H1 (cell line): ENCODE results near the gene C7orf25. TPM values are rescaled to one million over a fixed set of nuclear protein-coding genes. Genes with fewer than 3 reads are reported as not detected.
A peak's percentile ranks its signal among the peaks of the same experiment; 100 is the strongest.

ENCODE experiments used
- CTCF ChIA-PET: fragments of 300-600 bp; sonication (Branson Sonifier 250); formaldehyde crosslinking; loops from one replicate; lab custom pipeline; 2021; ENCODE audit not compliant: partially characterized antibody; lab: Charles Lee
- POLR2A ChIA-PET: fragments of 300-600 bp; sonication (Branson Sonifier 250); formaldehyde crosslinking; loops from one replicate; lab custom pipeline; 2021; ENCODE audit warnings: inconsistent platforms; ENCODE audit not compliant: partially characterized antibody; lab: Charles Lee
- DNase-seq, 2 experiments: peaks; one replicate each; pipeline versions ENCODE4 v3.0.0 to v3.0.0-alpha.2; 2010 to 2022; ENCODE audit warnings: low spot score in 2 of 2, low read depth in 1 of 2, mixed read lengths in 1 of 2
- FAIRE-seq: peaks from 2 replicates; lab custom pipeline; 2011; peaks lifted over from hg19 to GRCh38; lab: Jason Lieb, UNC
- H2AFZ ChIP-seq: 2 replicates; pipeline ENCODE4 v1.8.1; 2012; ENCODE audit warnings: low read length, inconsistent platforms
- H2AK5ac ChIP-seq: 2 replicates; pipeline ENCODE4 v1.6.1; 2013; ENCODE audit warnings: low read depth, low read length
- H2BK120ac ChIP-seq: replicated peaks from 2 replicates; pipeline ENCODE3; 2013; ENCODE audit warnings: low read depth, low read length, inconsistent platforms
- H2BK12ac ChIP-seq: 2 replicates; pipeline ENCODE4 v1.6.1; 2013; ENCODE audit warnings: low read depth, low read length
- H2BK15ac ChIP-seq: 2 replicates; pipeline ENCODE4 v1.6.1; 2013; ENCODE audit warnings: low read length
- H2BK20ac ChIP-seq: 2 replicates; pipeline ENCODE4 v1.6.1; 2013; ENCODE audit warnings: low read length
- H2BK5ac ChIP-seq: 2 replicates; pipeline ENCODE4 v1.6.1; 2013; ENCODE audit warnings: low read depth, low read length
- H3K14ac ChIP-seq: 2 replicates; pipeline ENCODE4 v1.6.1; 2013; ENCODE audit warnings: inconsistent platforms; ENCODE audit not compliant: insufficient read length
- H3K18ac ChIP-seq: 2 replicates; pipeline ENCODE4 v1.6.1; 2013; ENCODE audit warnings: low read length; ENCODE audit errors: extremely low read depth
- H3K23ac ChIP-seq: 2 replicates; pipeline ENCODE4 v1.6.1; 2013; ENCODE audit warnings: inconsistent platforms; ENCODE audit not compliant: insufficient read length
- H3K23me2 ChIP-seq: 2 replicates; pipeline ENCODE4 v1.6.1; 2013; ENCODE audit warnings: low read depth, low read length
- H3K27ac ChIP-seq: 2 replicates; pipeline ENCODE4 v1.6.1; 2011; ENCODE audit warnings: low read depth, low read length, inconsistent platforms
- H3K27me3 ChIP-seq, 4 experiments: replicated peaks in 1 of 4; 1 replicate in 1 of 4; 2 replicates in 3 of 4; pipeline versions ENCODE4 v1.6.1 to v1.8.1; 2011 to 2013; ENCODE audit warnings: low read length in 3 of 4, mild to moderate bottlenecking in 3 of 4, inconsistent platforms in 2 of 4, mixed read lengths in 2 of 4, moderate library complexity in 1 of 4; ENCODE audit not compliant: control insufficient read depth in 3 of 4, insufficient read depth in 3 of 4; ENCODE audit errors: extremely low read depth in 1 of 4
- H3K36me3 ChIP-seq, 4 experiments: 2 replicates each; pipeline versions ENCODE4 v1.6.1 to v1.8.1; 2011 to 2013; ENCODE audit warnings: mild to moderate bottlenecking in 4 of 4, low read length in 3 of 4, moderate library complexity in 2 of 4, control low read depth in 1 of 4, inconsistent platforms in 1 of 4; ENCODE audit not compliant: insufficient read depth in 4 of 4, control insufficient read depth in 2 of 4
- H3K4ac ChIP-seq: replicated peaks from 2 replicates; pipeline ENCODE3; 2013; ENCODE audit warnings: low read length, low read depth, mixed read lengths, inconsistent platforms; ENCODE audit not compliant: insufficient read length
- H3K4me1 ChIP-seq, 4 experiments: replicated peaks in 1 of 4; 1 replicate in 1 of 4; 2 replicates in 3 of 4; pipeline versions ENCODE4 v1.6.1 to v1.8.1; 2011 to 2013; ENCODE audit warnings: low read length in 3 of 4, inconsistent platforms in 2 of 4, mixed read lengths in 1 of 4; ENCODE audit not compliant: insufficient read depth in 4 of 4, control insufficient read depth in 3 of 4
- H3K4me2 ChIP-seq, 2 experiments: 2 replicates each; pipeline versions ENCODE4 v1.6.1 to v1.8.1; 2011 to 2013; ENCODE audit warnings: low read depth in 2 of 2, low read length in 2 of 2, control low read depth in 1 of 2, inconsistent platforms in 1 of 2, mild to moderate bottlenecking in 1 of 2; ENCODE audit not compliant: insufficient read depth in 1 of 2
- H3K4me3 ChIP-seq, 4 experiments: fragments of 200-600, 300-600 bp in 1 of 4; sonication (generic), shearing (Covaris generic), sonication (Bioruptor Twin) in 1 of 4; 2 replicates each; pipeline versions ENCODE4 v1.5.1 to v1.8.1; 2011 to 2016; ENCODE audit warnings: low read length in 4 of 4, low read depth in 3 of 4, control low read depth in 2 of 4, inconsistent platforms in 2 of 4, mild to moderate bottlenecking in 2 of 4, mixed read lengths in 1 of 4, moderate library complexity in 1 of 4; ENCODE audit not compliant: insufficient read depth in 2 of 4; ENCODE audit errors: extremely low read depth in 1 of 4
- H3K56ac ChIP-seq: replicated peaks from 2 replicates; pipeline ENCODE3; 2013; ENCODE audit warnings: low read depth, mild to moderate bottlenecking, mixed read lengths, low read length, inconsistent platforms; ENCODE audit not compliant: insufficient read length
- H3K79me1 ChIP-seq: 2 replicates; pipeline ENCODE4 v1.6.1; 2013; ENCODE audit warnings: low read depth, low read length, control low read depth
- H3K79me2 ChIP-seq, 2 experiments: 2 replicates each; pipeline versions ENCODE4 v1.6.1 to v1.8.1; 2012 to 2013; ENCODE audit warnings: low read length in 2 of 2, mild to moderate bottlenecking in 2 of 2, inconsistent platforms in 1 of 2; ENCODE audit not compliant: insufficient read depth in 2 of 2, control insufficient read depth in 1 of 2
- H3K9ac ChIP-seq, 4 experiments: replicated peaks in 1 of 4; 1 replicate in 1 of 4; 2 replicates in 3 of 4; pipeline versions ENCODE4 v1.6.1 to v1.8.1; 2011 to 2013; ENCODE audit warnings: low read depth in 3 of 4, low read length in 3 of 4, control low read depth in 2 of 4, mild to moderate bottlenecking in 2 of 4, moderate library complexity in 2 of 4, inconsistent platforms in 1 of 4; ENCODE audit errors: extremely low read depth in 1 of 4
- H3K9me3 ChIP-seq, 2 experiments: 2 replicates each; pipeline versions ENCODE4 v1.6.1 to v1.8.1; 2012 to 2013; ENCODE audit warnings: mild to moderate bottlenecking in 2 of 2, moderate library complexity in 2 of 2, control low read depth in 1 of 2, inconsistent platforms in 1 of 2, low read depth in 1 of 2, low read length in 1 of 2, mixed read lengths in 1 of 2; ENCODE audit not compliant: insufficient read depth in 2 of 2
- H4K20me1 ChIP-seq, 2 experiments: replicated peaks in 1 of 2; 2 replicates each; pipeline versions ENCODE3 to v1.8.1; 2011 to 2013; ENCODE audit warnings: inconsistent platforms in 2 of 2, low read length in 2 of 2, mild to moderate bottlenecking in 1 of 2; ENCODE audit not compliant: insufficient read depth in 2 of 2, control insufficient read depth in 1 of 2
- H4K5ac ChIP-seq: 2 replicates; pipeline ENCODE4 v1.6.1; 2013; ENCODE audit warnings: low read length, low read depth, mixed read lengths, inconsistent platforms; ENCODE audit not compliant: insufficient read length
- H4K8ac ChIP-seq: 2 replicates; pipeline ENCODE4 v1.8.0; 2013; ENCODE audit warnings: mild to moderate bottlenecking, moderate library complexity, low read length, inconsistent platforms; ENCODE audit not compliant: insufficient read depth; ENCODE audit errors: extremely low read depth
- H4K91ac ChIP-seq: replicated peaks from 2 replicates; pipeline ENCODE3; 2013; ENCODE audit warnings: low read length, mixed read lengths, inconsistent platforms; ENCODE audit not compliant: insufficient read length
- EZH2 ChIP-seq: fragments of 200-600 bp; sonication (generic); IDR thresholded peaks from 2 replicates; pipeline ENCODE4 v1.7.1; 2012; ENCODE audit warnings: low read depth, mild to moderate bottlenecking, moderate library complexity, low read length, inconsistent platforms; ENCODE audit not compliant: severe bottlenecking
- JUND ChIP-seq: IDR thresholded peaks from 2 replicates; pipeline ENCODE4 v1.6.1; 2011; ENCODE audit warnings: mild to moderate bottlenecking, improper control_type of control experiment, low read length
- RNF2 ChIP-seq: fragments of 200-900, 300-1000 bp; sonication (generic); IDR thresholded peaks from 2 replicates; pipeline ENCODE4 v1.7.1; 2016; ENCODE audit warnings: borderline replicate concordance, low read depth, mild to moderate bottlenecking, antibody characterized with exemption, low read length; ENCODE audit not compliant: poor library complexity, severe bottlenecking; ENCODE audit errors: missing control alignments
- SAP30 ChIP-seq: fragments of 300-600 bp; sonication (generic); IDR thresholded peaks from 2 replicates; pipeline ENCODE4 v1.7.1; 2012; ENCODE audit warnings: low read length, moderate library complexity, mild to moderate bottlenecking, inconsistent platforms; ENCODE audit not compliant: insufficient read depth, insufficient replicate concordance
- WGBS, 2 experiments: shearing (Covaris generic) in 1 of 2; methylation state at CpG; one replicate each; pipeline versions ENCODE4 v1.1.6 to v1.1.7; 2013 to 2015; ENCODE audit warnings: low lambda C conversion rate in 2 of 2, mixed read lengths in 2 of 2, inconsistent platforms in 1 of 2, low coverage in 1 of 2, missing lambda C conversion rate in 1 of 2; ENCODE audit not compliant: insufficient replicate concordance in 2 of 2, insufficient coverage in 1 of 2, insufficient read length in 1 of 2; ENCODE audit errors: extremely low coverage in 1 of 2, missing lambda C conversion rate in 1 of 2; 5-methylcytosine and 5-hydroxymethylcytosine counted together
- polyA plus RNA-seq, 7 experiments: library from polyadenylated mRNA; depleted of rRNA in 3 of 7; stranded (reverse) in 5 of 7; unstranded in 2 of 7; fragments of >200 nt in 5 of 7; fragments of 200-250 nt in 2 of 7; gene quantifications; 1 replicate in 5 of 7; 2 replicates in 1 of 7; 4 replicates in 1 of 7; pipeline versions ENCODE4 v1.2.1 to v1.2.3, GENCODE V29; 2011 to 2013; ENCODE audit warnings: missing spikeins in 2 of 7, mixed read lengths in 2 of 7
- total RNA-seq: library from RNA; stranded (reverse); fragmentation: NEBNext Ultra II Directional; extraction: Animal tissue kit (Norgen Biotek cat#: 25700); gene quantifications from 2 replicates; pipeline ENCODE4 v1.2.1, GENCODE V29; 2021

C7orf25 gene
- total and polyA plus RNA-seq, 2 of the 8 experiments (the other 6 are each of a cell fraction or from before 2014, with no cell fraction given), result 0.70 to 4.5 TPM

DNA sequence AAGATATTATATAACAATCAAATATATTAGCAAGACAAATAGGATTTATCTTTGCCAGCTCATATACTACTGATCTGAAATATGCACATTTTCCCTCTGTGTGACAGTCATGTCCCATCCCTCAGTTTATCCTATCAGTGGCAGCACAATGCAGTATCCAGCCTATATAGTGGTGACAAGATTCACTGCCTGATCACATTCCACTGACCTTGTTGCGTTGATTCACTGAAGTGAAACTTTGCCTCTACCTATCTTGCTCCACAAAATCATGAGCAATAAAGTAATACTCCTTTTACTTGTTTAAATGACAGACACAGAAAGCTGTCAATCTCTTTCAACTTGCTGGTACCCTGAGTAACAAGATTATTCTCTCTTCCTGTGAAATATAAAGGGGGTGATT is 13.8 kb upstream of the C7orf25 start:
- H4K20me1 ChIP-seq, result peaks cover 8% of the 10 kb centered on the region in 2 experiments
- H3K79me1 ChIP-seq, result no peaks in the 10 kb centered on the region
- H2BK12ac ChIP-seq, result no peak overlapping the region
- H3K9me3 ChIP-seq, result no peaks in the 10 kb centered on the region
- H4K8ac ChIP-seq, result no peak overlapping the region
- H3K18ac ChIP-seq, result no peak overlapping the region
- H3K23me2 ChIP-seq, result no peaks in the 10 kb centered on the region
- no peak overlapping the region for H3K23ac ChIP-seq
- no peak overlapping the region for H2BK15ac ChIP-seq
- ChIA-PET POLR2A (interaction anchor here (1.0 to 13.6 kb wide), 2 partner anchors 10 to 33 kb away, joined by 3 to 112 read pairs; partner anchors contain the start of gene C7orf25), CTCF (interaction anchor here (1.4 kb wide), 1 partner anchor 15 kb away, joined by 4 read pairs; no protein-coding TSS in a partner anchor)
- peaks cover 15 to 58% of the 10 kb centered on the region in 2 experiments for H3K79me2 ChIP-seq
- 0 out of 2 replicates have a peak overlapping the region, but pooled peaks have one; percentile 21 for H3K27ac ChIP-seq
- H3K4me1 ChIP-seq, result 0 out of 7 replicates have a peak, but pooled peaks cover 0 to 4% (median 0%) of the 10 kb centered on the region in 4 experiments
- H2AFZ ChIP-seq, result no peak overlapping the region
- WGBS, 2 experiments, result 87% methylated on average over 1 of the region's 1 CpG; no CpG with 5 or more reads in 1 of the 2 experiments
- H2BK5ac ChIP-seq, result no peak overlapping the region
- H2BK120ac ChIP-seq, result no peak overlapping the region
- H4K5ac ChIP-seq, result no peak overlapping the region
- peaks cover 19 to 66% (median 51%) of the 10 kb centered on the region in 4 experiments for H3K36me3 ChIP-seq
- no peaks in the 10 kb centered on the region for H3K27me3 ChIP-seq
- no peak overlapping the region for H2BK20ac ChIP-seq
- H3K4me3 ChIP-seq, result no peak overlapping the region
- no peak for FAIRE-seq
- H3K9ac ChIP-seq, result no peak overlapping the region
- H3K4me2 ChIP-seq, result no peak overlapping the region
- no peak overlapping the region for H2AK5ac ChIP-seq
- H3K4ac ChIP-seq, result no peak overlapping the region
- H4K91ac ChIP-seq, result no peak overlapping the region
- no peak overlapping the region for H3K14ac ChIP-seq
- H3K56ac ChIP-seq, result no peak overlapping the region
- DNase-seq, result no peak
- TF ChIP-seq EZH2, result no peak
- TF ChIP-seq RNF2, result no peak
- no peak for TF ChIP-seq SAP30
- TF ChIP-seq JUND, result no peak
